Right lobe of liver (tissue), 4 donors: ENCODE data around the gene CTAGE1.

Experiments used
- CTCF ChIP-seq, 4 donors: fragments of 200-600 bp in 3 of 4; fragments of 450-650 bp in 1 of 4; IDR thresholded peaks; one replicate each; pipeline versions ENCODE4 v1.5.1 to v1.8.0; 2016 to 2022; ENCODE audit warnings: antibody characterized with exemption in 4 of 4, mild to moderate bottlenecking in 2 of 4
- POLR2A ChIP-seq: fragments of 450-650 bp; IDR thresholded peaks from one replicate; pipeline ENCODE4 v1.6.1; 2017; ENCODE audit warnings: antibody characterized with exemption, mild to moderate bottlenecking
- donor health status: DM: no; HTN: no; CAD: no.
- donor health status: DM: no; HTN: no; CAD: no.
- donor health status: DM: no; HTN: yes; CAD: no.

- no peak for TF ChIP-seq CTCF (IDR thresholded peaks at IDR 0.05)
- TF ChIP-seq POLR2A: no peak
Measured at GRCh38 chr18:22452226-22452668, 34.5 kb upstream of the CTAGE1 start.
